Progenitor cell of endocrine pancreas (in vitro differentiated cells): ENCODE measurements around the gene HEATR5A. TPM values are rescaled to one million over a fixed set of nuclear protein-coding genes. Genes with fewer than 3 reads are reported as not detected.

Experiments used
- DNase-seq: peaks from one replicate; pipeline ENCODE4 v3.0.0; 2021; ENCODE audit warnings: low spot score; ENCODE audit not compliant: unreplicated experiment
- H3K27ac Mint-ChIP-seq: 2 replicates; pipeline ENCODE4 v1.8.0; 2021; ENCODE audit warnings: mild to moderate bottlenecking, moderate library complexity, mixed read lengths
- H3K27me3 Mint-ChIP-seq: 2 replicates; pipeline ENCODE4 v1.8.0; 2021; ENCODE audit warnings: mixed read lengths
- H3K36me3 Mint-ChIP-seq: 2 replicates; pipeline ENCODE4 v1.8.0; 2022; ENCODE audit warnings: mixed read lengths; ENCODE audit not compliant: insufficient read depth
- H3K4me1 Mint-ChIP-seq: 2 replicates; pipeline ENCODE4 v1.8.0; 2021; ENCODE audit warnings: low read depth, mixed read lengths
- H3K4me3 Mint-ChIP-seq: 2 replicates; pipeline ENCODE4 v1.8.0; 2021; ENCODE audit warnings: low read depth, mild to moderate bottlenecking, moderate library complexity, mixed read lengths
- H3K9me3 Mint-ChIP-seq: 2 replicates; pipeline ENCODE4 v1.8.0; 2021; ENCODE audit warnings: low read depth, mixed read lengths
- total RNA-seq: library from RNA; stranded (reverse); gene quantifications from 2 replicates; pipeline ENCODE4 v1.2.1, GENCODE V29; 2021
- TF ChIP-seq, protein P1 (sequence below): fragments of 200-600 bp; sonication (generic); IDR thresholded peaks from one replicate; pipeline ENCODE4 v1.5.0; 2021; ENCODE audit warnings: antibody characterized with exemption, mild to moderate bottlenecking; ENCODE audit not compliant: unreplicated experiment

HEATR5A gene
- total RNA-seq, 1 donor from 2014 or later = 28.3 TPM

DNA sequence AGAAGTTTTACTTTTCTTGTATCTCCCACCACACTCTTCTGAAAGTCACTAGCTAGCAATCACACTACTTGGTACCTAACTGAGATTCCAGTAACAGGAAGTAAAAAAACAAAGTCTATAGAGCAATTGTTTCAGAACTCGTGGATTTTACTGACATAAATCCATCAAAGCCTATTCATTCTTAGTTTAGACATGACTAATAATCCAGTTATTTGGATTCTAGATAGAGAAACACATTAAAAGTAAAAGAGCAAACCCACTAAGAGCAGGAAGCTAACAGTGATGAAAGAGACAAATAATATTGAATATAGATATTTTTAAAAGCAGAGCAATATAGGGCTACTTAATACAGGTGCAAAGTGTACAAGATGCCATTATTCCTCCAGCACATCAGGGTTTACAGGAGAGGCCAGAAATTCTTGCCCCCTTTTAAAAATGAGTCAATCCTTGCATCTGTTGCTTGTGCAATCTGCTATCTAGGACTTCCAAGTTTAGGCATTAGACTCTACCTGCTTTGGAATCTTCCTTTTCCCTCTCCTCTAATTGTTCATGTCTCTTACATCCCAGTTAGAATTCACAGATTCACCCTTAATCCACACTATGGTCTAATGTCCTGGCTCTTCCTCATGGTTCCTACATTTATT lies 6.0 kb downstream of the HEATR5A start:
- Mint-ChIP-seq H3K27ac (no peak overlapping the region), H3K9me3 (no peaks in the 10 kb centered on the region), H3K4me3 (no peak overlapping the region), H3K27me3 (no peaks in the 10 kb centered on the region), H3K36me3 (no peaks in the 10 kb centered on the region), H3K4me1 (peaks cover 21% of the 10 kb centered on the region)
- DNase-seq = no peak
- TF ChIP-seq, protein P1, sequence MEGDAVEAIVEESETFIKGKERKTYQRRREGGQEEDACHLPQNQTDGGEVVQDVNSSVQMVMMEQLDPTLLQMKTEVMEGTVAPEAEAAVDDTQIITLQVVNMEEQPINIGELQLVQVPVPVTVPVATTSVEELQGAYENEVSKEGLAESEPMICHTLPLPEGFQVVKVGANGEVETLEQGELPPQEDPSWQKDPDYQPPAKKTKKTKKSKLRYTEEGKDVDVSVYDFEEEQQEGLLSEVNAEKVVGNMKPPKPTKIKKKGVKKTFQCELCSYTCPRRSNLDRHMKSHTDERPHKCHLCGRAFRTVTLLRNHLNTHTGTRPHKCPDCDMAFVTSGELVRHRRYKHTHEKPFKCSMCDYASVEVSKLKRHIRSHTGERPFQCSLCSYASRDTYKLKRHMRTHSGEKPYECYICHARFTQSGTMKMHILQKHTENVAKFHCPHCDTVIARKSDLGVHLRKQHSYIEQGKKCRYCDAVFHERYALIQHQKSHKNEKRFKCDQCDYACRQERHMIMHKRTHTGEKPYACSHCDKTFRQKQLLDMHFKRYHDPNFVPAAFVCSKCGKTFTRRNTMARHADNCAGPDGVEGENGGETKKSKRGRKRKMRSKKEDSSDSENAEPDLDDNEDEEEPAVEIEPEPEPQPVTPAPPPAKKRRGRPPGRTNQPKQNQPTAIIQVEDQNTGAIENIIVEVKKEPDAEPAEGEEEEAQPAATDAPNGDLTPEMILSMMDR = no peak

DNA sequence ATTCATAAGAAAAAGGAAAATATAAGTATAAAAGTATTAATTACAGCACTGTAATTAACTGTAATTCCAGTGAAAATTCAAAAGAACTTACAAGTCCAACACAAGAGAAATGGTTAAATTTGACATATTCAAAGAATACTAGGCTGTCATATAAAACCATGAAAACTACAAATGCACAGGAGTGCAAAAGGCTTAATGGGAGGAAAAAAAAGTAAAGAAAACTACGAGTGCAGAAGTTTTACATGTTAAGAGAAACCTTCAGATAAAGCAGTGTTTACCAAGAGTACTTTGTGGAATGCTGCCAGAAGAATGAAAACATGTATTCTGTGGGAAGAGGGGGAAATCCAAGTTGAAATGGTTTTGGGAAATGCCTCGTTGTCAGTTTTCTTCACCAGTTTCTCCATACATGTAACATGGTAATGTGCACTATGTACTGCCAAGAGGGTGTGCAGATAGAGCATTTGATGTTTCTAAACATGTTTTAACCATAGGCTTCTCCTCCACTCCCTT lies 9.1 kb downstream of the HEATR5A start:
- Mint-ChIP-seq H3K27ac (peak overlapping the region; percentile 24), H3K36me3 (peaks cover 1% of the 10 kb centered on the region), H3K27me3 (no peaks in the 10 kb centered on the region)

DNA sequence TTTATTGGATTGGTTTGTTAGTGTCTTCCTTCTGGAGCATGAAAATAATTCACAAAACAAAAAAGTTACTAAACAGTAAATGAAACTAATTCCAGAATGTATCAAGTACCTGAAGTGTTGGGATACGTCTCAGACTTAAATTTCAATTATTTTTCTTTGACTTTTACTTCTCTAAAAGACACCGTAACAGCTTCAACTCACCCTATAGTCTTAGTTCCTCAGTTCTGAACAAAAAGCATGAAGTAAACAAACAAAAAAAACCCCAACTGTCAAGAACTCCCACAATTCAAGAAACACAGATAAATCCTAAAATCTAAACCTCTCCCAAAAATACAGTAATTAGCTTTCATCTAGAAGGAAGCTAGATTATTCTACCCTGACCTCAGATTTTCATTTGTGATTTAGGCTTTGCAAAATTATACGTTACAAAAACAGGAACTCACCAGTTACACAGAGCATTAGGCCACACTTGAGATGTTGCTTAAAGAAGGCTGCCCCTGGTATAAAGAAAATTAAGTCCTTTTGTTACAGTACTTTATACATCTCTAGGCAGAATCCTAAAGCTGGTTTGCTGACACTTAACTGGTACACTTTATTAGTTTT lies 10.2 kb downstream of the HEATR5A start:
- Mint-ChIP-seq H3K4me1 (peaks cover 17% of the 10 kb centered on the region), H3K27ac (no peak overlapping the region), H3K27me3 (no peaks in the 10 kb centered on the region), H3K9me3 (no peaks in the 10 kb centered on the region), H3K36me3 (peaks cover 1% of the 10 kb centered on the region), H3K4me3 (no peak overlapping the region)
- DNase-seq = no peak
- TF ChIP-seq, protein P1 = no peak

More for the DNA sequence above, 9.1 kb downstream of the HEATR5A start:
- Mint-ChIP-seq H3K9me3 (no peaks in the 10 kb centered on the region), H3K4me1 (peaks cover 10% of the 10 kb centered on the region), H3K4me3 (no peak overlapping the region)
- DNase-seq = no peak
- TF ChIP-seq, protein P1 = no peak

- Mint-ChIP-seq H3K4me1 (peaks cover 13% of the 10 kb centered on the region), H3K27ac (no peak overlapping the region), H3K4me3 (no peak overlapping the region), H3K9me3 (no peaks in the 10 kb centered on the region), H3K27me3 (no peaks in the 10 kb centered on the region), H3K36me3 (peaks cover 1% of the 10 kb centered on the region)
- TF ChIP-seq, protein P1 = no peak
- no peak for DNase-seq
Observed at GRCh38 chr14:31408421-31408820, 11.9 kb downstream of the HEATR5A start.

- H3K27me3 Mint-ChIP-seq = no peaks in the 10 kb centered on the region
- H3K27ac Mint-ChIP-seq = no peak overlapping the region
- H3K9me3 Mint-ChIP-seq = no peaks in the 10 kb centered on the region
- no peak overlapping the region for H3K4me3 Mint-ChIP-seq
- DNase-seq = no peak
- peaks cover 3% of the 10 kb centered on the region for H3K36me3 Mint-ChIP-seq
- peaks cover 10% of the 10 kb centered on the region for H3K4me1 Mint-ChIP-seq
- TF ChIP-seq, protein P1 = no peak
Observed at GRCh38 chr14:31405599-31406232, 14.6 kb downstream of the HEATR5A start.
